NCI-H510A (cell line): ENCODE results near the gene LY6G6C.
"Not testable (repeated sequence)": the region's sequence is repeated elsewhere in the genome, so short reads cannot be mapped to it uniquely, and the experiment has no call there.

Experiments
- DNase-seq: peaks from one replicate; lab custom pipeline; 2025; lab: John Stamatoyannopoulos, UW

Gene LY6G6C

DNA sequence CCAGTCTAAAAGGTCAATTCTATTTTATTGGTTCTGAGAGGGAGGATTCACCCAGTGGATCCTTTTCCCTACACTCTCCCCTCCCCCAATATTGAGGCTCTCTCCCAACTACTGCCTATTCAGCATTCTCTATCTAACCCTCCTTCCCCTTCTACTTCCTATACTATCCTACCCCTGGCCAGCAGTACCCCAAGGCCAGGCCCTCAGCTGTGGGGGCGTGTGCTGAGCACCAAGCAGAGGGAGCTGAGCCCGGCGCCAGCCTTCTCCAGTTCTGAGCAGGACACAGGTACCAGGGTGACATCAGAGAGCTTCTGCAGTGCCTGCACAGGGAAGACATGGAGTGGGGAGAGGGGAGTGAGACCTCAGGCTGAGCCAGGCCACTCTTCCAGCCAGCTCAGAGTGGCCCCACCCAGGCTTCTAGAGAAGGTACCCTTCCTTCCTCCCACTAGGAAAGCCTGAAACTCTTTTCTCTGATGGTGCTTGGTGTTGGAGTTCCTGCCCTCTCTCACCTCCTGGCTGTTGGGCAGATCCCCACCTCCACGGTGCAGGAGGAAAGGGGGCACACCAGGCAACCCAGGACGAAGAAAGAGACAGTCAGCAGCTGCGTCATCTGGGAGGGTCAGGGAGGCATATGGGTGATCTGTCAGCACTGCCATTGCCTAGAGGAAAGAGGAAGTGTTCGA is 5.6 kb upstream of the LY6G6C start:
- DNase-seq = no peak

DNA sequence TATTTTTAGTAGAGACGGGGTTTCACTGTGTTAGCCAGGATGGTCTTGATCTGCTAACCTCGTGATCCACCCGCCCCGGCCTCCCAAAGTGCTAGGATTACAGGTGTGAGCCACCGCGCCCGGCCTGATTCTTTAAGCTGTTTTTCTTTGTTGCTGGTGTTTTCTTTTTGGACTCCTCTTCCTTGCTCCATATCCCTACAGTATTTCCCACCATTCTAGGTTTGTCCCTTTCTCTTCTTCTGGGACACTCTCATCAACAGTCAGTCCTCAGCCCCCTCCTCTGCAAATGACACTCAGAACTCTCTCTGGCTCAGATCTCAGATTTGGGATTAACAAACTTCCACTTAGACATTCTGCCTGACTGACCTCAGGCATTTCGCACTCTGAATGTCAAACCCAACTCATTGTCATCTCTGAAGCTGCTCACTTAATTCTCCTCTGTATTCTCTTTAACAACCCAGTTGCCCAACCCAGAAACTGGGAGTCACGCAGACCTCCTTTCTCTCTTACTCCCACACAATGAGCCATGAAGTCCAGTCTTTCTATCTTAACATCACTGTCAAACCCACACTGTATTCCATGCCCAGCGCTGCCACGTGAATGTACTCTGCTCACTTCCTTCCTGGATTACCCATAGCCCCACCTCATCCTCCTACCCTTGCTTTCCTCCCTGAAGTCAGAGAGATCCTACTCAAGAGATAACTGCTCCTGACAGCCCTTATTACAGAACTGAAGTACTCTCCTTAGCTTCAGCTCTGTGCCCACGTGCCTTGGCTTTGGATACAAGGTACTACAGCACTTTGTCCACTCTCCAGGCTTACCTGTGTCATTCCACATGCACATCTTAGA is 4.2 kb upstream of the LY6G6C start:
- no peak for DNase-seq

DNA sequence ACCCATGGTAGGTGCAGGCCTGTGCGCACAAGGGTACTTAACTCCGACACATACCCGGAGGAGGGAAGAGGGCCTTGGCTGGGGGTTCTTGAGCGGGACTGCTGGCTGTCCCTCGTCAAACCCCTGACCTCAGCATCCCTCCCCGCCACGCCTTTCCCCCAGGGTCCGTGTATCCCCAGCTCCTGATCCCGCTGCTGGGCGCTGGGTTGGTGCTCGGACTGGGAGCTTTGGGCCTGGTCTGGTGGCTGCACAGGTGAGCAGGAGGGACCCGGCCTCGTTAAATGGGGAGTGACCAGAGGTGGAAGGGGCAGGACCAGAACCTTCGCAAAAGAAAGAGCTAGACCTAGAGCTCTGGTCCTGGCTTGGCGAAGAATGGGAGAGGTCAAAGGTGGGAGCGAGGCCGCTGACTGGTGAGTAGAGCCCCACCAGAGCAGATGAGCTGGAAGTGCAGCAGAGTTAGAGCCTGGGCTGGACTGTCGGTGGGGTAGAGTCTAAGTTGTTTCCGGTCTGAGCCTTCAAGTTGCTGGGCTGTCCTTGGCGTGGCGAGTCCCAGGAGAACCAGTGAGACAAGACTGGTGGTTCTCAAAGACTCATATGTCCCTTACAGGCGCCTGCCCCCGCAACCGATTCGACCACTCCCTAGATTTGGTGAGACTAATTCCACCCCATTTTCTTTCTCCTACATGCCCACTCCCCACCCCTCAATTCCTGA is 2.6 kb upstream of the LY6G6C start:
- DNase-seq = no peak

DNA sequence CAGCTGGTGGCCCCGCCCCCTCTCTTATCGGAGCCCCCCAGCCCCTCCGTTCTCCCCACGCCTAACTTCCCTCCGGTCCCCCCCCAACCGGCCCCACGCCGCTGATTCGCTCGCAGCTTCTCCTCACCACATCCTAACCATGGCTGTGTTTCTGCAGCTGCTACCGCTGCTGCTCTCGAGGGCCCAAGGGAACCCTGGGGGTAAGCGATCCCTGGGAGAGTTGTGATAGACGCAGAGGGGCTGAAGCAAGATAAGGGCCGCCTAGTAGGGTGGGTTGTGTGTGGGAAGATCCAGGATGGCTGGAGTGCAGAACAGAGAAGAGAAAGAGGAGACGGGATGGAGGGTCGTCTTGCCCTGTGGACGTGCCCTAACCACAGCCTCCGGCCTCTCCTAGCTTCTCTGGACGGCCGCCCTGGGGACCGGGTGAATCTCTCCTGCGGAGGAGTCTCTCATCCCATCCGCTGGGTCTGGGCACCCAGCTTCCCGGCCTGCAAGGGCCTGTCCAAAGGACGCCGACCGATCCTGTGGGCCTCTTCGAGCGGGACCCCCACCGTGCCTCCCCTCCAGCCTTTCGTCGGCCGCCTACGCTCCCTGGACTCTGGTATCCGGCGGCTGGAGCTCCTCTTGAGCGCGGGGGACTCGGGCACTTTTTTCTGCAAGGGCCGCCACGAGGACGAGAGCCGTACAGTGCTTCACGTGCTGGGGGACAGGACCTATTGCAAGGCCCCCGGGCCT is 1.9 kb upstream of the LY6G6C start, which contains the start of gene MPIG6B:
Gene MPIG6B, plus strand, starts transcription at position 129 of the 735 bp plus-strand sequence. Its CDS starts 11 bp downstream, at position 140.
- DNase-seq = no peak

DNA sequence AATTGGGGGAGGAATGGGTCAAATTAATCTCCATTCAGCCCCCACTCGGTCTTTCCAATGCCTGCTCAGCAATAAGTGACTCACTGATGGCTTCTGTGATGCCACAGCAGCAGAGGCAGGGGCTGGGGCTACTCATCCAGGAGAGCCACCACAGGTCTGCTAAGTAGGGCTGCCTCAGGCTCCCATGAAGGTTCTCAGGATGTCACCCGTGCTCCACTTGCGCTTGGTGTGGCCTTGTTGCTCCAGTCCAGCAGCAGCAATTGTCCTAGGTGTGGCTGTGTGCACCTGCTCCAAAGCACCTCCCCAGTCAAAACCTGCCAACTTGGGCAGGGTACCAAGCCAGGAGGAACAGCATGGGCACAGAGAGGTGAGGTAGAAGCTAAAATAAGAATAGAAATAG is 627 bp upstream of the LY6G6C start:
- no peak for DNase-seq

DNA sequence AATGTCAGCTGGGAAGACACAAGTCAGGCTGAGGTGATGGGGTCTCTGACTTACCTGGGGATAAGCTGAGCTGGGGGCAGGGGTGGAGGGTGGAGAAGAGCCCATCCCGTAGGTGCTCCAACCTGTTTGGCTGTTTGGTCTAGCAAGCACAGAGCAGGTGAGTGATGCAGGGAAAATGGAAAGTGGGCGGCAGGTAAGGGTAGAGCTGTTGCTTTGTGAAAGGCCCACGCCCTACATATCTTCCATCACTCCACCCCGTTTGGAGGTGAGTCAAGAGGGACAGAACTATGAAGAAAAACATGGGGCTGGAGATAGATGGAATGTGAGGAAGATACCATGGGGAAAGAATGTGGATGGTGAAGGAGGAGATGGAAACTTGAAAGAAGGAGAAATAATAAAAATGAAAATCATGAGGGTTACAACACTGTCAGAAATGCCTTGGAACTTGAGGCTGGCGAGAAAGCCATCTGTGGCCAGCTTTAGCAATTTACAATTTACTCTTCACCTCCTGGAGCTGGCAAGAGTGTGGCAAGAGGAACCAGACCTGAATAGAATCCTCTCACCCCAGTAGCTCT is 1.3 kb downstream of the LY6G6C start:
- no peak for DNase-seq

DNA sequence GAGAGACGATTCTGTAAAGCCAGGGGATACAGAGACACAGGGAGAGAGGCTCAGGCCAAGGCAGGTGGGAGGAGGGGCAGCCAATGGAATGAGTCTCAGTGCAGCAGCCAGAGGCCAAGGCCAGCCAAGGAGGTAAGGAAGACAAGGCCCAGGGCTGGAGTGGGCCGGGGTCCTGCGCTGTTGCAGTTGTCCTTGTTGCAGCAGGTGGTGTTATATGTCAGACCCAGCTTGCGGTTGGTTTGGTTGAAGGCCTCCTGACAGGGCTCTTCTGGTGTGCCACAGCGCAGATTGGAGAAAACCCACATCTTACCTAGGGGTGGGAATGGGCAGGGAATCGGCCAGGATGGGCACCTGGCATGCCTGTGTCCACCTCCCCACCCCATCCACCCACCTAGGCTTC is 2.5 kb downstream of the LY6G6C start:
- no peak for DNase-seq

DNA sequence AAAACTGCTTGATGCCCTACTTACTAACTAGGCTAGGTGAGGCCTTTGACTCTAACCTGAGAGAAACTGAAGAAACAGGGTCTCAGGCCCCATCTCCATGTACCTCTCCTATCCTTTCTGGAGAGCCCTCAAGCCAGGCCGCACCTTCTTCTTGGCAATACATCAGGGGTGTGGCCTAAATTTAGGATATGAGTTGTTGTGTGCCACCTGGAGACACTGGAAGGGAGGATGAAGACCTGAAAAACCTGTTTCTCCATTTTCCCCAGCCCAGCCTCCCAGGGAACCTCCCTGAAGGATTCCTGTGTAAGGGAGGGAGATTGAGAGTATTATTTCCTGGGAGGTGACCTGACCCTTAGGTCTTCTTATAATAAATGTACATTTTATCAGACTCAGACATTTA is 3.3 kb downstream of the LY6G6C start:
- DNase-seq = peak; percentile 94

DNA sequence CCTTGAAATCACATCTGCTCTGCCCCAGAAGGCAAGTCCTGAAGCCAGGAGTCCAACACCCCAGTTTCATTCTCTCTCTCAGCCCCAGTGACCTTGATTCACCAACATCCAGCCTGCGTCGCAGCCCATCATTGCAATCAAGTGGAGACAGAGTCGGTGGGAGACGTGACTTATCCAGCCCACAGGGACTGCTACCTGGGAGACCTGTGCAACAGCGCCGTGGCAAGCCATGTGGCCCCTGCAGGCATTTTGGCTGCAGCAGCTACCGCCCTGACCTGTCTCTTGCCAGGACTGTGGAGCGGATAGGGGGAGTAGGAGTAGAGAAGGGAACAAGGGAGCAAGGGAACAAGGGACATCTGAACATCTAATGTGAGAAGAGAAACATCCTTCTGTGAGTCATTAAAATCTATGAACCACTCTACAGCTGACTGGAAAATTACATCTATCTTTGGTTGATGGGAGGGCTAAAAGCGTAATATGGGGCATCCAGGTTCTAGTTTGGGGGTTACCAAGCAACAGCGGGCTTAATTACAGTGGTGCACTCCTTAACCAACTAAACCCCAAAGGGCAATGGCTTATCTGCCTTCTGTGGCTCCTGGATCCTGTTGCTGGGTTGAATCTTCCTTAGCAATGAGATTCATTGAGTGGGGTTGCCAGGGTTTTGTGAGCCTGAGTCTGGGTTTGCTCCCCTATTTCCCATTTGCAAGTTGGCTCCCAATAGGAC is 3.9 kb downstream of the LY6G6C start:
- DNase-seq = no peak

DNA sequence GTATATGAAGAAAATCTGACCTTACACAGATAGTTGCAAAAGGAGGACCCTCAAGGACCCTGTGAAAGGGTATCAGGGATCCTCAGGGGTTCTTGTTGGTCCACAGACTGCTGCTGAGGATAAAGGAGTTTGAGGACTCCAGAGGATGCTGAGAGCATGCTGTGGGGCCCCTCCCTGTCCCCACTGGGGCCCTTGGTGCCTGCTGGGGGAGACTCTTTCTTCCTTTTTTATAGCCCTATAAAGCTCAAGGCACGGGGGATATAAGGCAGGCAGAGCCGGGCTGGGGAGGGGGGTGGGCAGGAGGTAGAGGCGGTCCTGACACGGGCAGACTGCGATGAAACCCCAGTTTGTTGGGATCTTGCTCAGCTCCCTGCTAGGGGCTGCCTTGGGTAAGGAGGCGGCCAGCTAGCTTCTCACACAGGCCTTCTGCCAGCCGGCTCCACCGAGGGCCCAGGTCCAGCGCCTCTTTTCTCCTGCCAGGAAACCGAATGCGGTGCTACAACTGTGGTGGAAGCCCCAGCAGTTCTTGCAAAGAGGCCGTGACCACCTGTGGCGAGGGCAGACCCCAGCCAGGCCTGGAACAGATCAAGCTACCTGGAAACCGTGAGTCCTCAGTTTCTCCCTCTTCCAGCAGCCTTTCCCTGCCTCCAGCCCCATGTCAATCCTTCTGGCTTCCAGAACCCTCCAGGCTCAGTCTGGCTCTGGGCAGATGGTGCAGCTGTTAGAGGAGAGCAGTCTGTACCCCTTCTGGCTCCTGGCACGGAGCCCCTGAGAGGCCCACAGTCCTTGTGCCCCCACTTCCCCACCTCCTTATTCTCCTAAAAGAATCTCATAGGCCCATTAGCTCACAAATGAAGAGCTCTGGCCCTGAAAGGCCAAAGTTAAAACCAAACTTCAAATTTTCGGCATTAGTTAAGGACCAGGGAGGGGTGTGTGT is 6.3 kb downstream of the LY6G6C start, which contains the start of gene LY6G6D:
Gene LY6G6D, plus strand, starts transcription at position 327 of the 937 bp plus-strand sequence. Its CDS starts 8 bp downstream, at position 335.
- DNase-seq = no peak

DNA sequence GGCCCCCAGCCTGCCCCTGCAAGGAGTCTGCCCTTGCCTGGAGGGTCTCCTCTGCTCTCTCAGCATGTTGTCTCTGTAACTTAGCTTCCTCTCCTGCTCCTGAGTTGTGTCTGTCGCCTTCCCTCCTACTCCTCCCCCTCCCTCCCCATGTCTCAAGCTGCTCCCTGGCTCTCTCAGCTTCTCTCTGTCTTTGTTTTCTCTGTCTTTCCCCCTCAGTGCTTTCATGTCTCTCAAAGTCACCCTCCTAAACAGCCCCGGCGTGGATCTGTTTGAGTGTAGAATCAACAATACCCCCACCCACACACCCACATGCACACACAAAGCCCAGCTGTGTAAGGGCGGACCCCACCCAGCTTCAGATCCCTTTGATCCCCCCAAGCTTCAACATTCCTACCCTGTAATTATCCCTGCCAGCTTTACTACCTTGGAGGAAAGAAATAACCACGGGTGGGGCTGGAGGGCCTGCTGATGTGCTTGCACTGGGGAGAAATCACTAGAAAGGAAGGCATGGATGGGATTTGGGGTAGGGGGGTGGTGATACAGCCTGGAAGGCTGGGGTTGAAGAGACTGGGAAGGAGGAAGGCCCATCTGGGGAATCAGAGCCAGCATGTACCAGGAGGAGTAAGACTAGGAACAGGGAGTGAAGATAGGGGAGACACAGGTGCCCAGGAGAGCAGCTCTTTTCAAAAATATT is 7.4 kb downstream of the LY6G6C start:
- DNase-seq = no peak

DNA sequence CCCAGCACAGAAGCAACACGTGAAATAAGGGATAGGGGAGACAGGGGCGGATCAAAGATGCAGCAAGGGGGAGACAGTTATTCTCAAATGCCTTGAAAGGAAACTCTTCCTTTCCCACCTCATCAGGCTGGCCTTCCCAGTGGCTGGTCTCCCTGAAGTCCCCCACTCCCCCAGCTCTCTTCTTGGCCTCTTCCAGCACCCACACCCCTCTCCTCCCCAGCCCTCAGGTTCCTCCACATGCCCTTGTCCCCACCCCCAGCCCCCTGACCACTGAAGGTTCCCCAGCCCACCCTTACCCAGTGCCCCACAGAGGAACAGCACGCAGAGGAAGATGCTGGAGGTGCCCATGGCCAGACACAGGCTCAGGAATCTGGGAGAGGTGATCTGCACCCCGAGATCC is 8.1 kb downstream of the LY6G6C start:
- no peak for DNase-seq

DNA sequence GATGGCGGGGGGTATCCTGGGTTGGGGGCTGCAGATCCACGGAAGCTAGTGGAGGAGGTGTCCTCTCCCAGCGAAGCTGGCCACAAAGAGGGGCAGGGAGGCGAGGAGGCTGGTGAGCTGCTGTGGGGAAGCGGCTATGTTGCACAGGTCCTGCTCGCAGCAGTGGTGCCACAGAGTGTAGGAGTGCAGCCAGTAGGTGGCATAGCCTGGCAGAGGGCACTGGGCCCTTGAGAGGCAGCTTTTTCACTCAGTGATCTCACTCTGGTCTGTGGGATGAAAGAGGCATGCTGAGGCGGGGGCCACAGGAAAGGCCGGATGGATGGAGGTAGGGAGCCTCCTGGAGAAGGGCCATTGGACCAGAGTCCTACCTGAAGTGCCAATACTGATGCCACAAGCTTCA is 9.2 kb downstream of the LY6G6C start:
- DNase-seq = no peak

DNA sequence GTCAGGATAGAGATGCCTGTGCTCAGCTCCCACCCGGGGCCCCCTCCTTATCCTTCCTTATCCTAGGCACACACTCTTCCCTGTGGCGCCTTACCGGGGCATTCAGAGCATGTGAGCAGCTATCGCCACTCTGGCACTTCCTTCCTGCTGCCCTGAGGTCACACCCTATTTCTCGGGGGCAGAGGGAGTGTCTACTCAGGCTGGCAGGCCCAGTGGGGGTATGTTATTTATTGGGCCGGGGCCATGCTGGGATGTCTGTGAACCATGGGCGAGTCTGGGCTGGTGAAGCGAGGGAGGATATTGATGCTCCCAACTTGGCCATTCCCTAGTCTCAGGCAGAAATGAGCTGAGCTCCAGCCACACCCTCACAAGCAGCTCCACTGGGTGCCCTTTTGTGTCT is 10.3 kb downstream of the LY6G6C start:
- no peak for DNase-seq

DNA sequence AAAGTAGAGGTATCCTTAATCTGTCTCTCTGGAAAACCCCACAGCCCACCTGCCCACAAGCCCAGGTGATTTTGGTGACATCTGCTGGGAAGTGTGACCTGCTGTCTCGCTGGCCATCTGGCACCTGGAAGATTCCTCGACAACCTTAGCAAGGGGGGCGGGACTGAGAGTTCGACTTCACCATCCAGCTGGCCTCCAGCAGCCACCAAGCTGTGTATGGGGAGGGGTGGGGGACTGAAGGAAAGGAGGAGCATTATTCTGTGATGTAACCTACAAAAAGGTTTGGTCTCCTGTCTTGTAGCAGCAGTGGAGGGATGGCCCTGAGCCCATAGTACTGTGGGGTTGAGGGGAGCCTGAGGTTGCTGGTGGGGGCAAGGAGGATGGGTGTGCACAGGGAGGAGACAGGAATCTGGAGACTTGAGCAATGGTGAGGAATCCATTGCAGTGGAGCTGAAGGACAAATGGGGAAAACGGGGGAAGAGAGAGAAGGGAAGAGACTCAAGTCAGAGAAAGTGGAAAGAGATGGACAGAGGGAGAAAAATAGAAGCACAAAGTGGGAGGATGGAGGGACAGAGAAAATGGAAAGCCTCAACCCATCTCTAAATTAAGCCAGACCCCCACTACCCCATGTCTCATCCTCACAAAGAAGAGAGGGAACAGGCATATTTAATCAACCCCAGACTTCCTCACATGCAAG is 10.9 kb downstream of the LY6G6C start:
- no peak for DNase-seq

DNA sequence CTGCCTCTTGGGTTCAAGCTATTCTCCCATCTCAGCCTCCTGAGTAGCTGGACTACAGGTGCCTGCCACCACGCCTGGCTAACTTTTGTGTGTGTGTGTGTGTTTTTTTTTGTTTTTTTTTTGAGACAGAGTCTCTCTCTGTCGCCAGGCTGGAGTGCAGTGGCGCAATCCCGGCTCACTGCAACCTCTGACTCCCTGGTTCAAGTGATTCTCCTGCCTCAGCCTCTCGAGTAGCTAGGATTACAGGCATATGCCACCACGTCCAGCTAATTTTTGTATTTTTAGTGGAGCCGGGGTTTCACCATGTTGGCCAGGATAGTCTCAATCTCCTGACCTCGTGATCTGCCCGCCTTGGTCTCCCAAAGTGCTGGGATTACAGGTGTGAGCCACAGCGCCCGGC is 12.4 kb downstream of the LY6G6C start:
- DNase-seq = not testable (repeated sequence)

DNA sequence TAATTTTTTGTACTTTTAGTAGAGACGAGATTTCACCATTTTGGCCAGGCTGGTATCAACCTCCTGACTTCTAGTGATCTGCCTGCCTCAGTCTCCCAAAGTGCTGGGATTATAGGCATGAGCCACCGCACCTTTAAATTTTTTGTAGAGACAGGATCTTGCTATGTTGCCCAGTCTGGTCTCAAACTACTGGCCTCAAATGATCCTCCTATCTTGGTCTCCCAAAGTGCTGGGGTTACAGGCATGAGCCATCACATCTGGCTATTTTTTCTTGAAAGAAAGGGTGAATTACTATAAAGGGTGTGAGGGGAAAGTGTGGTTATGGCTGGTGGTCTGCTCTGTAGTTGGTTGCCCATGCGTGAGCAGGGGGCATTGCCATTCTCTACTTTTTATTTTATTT is 13.3 kb downstream of the LY6G6C start:
- no peak for DNase-seq

DNA sequence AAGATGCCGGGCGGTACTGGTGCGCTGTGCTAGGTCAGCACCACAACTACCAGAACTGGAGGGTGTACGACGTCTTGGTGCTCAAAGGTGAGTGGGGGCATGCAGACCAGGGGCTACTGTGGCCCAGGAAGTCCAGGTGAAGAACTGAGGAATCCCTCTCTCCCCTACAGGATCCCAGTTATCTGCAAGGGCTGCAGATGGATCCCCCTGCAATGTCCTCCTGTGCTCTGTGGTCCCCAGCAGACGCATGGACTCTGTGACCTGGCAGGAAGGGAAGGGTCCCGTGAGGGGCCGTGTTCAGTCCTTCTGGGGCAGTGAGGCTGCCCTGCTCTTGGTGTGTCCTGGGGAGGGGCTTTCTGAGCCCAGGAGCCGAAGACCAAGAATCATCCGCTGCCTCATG is 13.8 kb downstream of the LY6G6C start:
- no peak for DNase-seq

DNA sequence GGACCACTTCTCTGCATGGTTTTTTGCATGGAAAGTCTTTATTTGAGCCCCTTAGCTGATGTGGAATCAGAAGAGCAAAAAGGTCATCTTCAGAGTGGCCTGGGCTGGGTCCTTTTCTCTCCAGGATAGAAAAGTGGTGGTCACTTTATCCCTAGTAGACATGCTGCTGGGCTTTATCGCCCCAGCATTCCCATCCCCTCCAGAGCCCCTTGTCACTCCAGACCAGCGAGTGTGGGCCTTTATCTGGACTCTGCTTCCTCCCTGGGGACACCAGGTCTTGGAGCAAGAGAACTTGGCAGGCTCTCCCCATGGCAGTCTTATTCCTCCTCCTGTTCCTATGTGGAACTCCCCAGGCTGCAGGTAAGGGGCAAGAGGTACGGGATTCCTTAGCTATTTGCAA is 14.9 kb downstream of the LY6G6C start, which contains the start of gene LY6G6F:
Gene LY6G6F, plus strand, starts transcription at position 268 of the 400 bp plus-strand sequence. Its CDS starts 41 bp downstream, at position 309.
- DNase-seq = no peak
